Ovary (tissue), 9 donors: Measurements from ENCODE around the gene RHBDD3. TPM values are rescaled to one million over a fixed set of nuclear protein-coding genes. Genes with fewer than 3 reads are reported as not detected.

Source experiments
- DNase-seq, 5 donors: peaks; one replicate each; pipeline ENCODE4 v3.0.0-alpha.2; 2019 to 2020
- H3K27ac ChIP-seq, 2 donors: fragments of 200-600 bp; one replicate each; pipeline versions ENCODE4 v1.5.1 to v1.8.0; 2019 to 2022
- H3K27me3 ChIP-seq: fragments of 200-600 bp; one replicate; pipeline ENCODE4 v1.8.0; 2022
- H3K36me3 ChIP-seq: fragments of 200-600 bp; sonication (generic); one replicate; pipeline ENCODE4 v1.5.1; 2019
- H3K4me1 ChIP-seq: one replicate; pipeline ENCODE4 v1.8.1; 2013; ENCODE audit warnings: mild to moderate bottlenecking, moderate library complexity; ENCODE audit not compliant: insufficient read depth
- H3K4me3 ChIP-seq: fragments of 200-600 bp; sonication (generic); one replicate; pipeline ENCODE4 v1.5.1; 2017
- H3K9me3 ChIP-seq, 2 donors: fragments of 200-600 bp in 1 of 2; sonication (generic) in 1 of 2; one replicate each; pipeline versions ENCODE4 v1.5.1 to v1.8.1; 2013 to 2019; ENCODE audit warnings: mild to moderate bottlenecking in 1 of 2, moderate library complexity in 1 of 2
- CTCF ChIP-seq, 3 donors: fragments of 450-650 bp in 2 of 3; fragments of 200-600 bp in 1 of 3; IDR thresholded peaks; one replicate each; pipeline versions ENCODE4 v1.5.1 to v1.8.0; 2016 to 2022; ENCODE audit warnings: antibody characterized with exemption in 3 of 3, mild to moderate bottlenecking in 1 of 3
- EP300 ChIP-seq: sonication (generic); formaldehyde crosslinking; IDR thresholded peaks from one replicate; pipeline ENCODE4 v1.6.1; 2017; ENCODE audit warnings: antibody characterized with exemption
- POLR2A ChIP-seq: fragments of 450-650 bp; IDR thresholded peaks from one replicate; pipeline ENCODE4 v1.6.1; 2017; ENCODE audit warnings: antibody characterized with exemption, mild to moderate bottlenecking, moderate library complexity
- WGBS, 3 donors: extraction: QIAGEN DNeasy Blood & Tissue Kit in 1 of 3; methylation state at CpG; one replicate each; pipeline versions ENCODE4 v1.1.5 to v1.1.7; 2013 to 2017; 5-methylcytosine and 5-hydroxymethylcytosine counted together
- intact Hi-C, 4 donors: fragments of 100-400 bp; cut with DNase I; formaldehyde crosslinking; loops; one replicate each; pipeline versions ENCODE4 v1.11.0 to v1.15.1; 2022 to 2023
- polyA plus RNA-seq, 2 donors: library from polyadenylated mRNA; stranded (reverse); fragments of 200-250 nt in 1 of 2; fragments of 350-450 nt in 1 of 2; fragmentation: Illumina TruSeq in 1 of 2; extraction: RNeasy Lipid Tissue Mini Kit (QIAGEN cat#74804) in 1 of 2; gene quantifications; one replicate each; pipeline ENCODE4 v1.2.3, GENCODE V29; 2013 to 2014
- total RNA-seq, 7 donors: library from RNA; depleted of rRNA in 2 of 7; stranded (reverse); fragments of >200 nt in 2 of 7; fragmentation: NEBNext Ultra II Directional in 3 of 7; extraction: Animal tissue kit (Norgen Biotek cat#: 25700) in 3 of 7; gene quantifications; one replicate each; pipeline versions ENCODE4 v1.1.0 to v1.2.4, GENCODE V29; 2016 to 2023
- donor health status: DM: no; HTN: no; CAD: no; lungs with moderate emphysema.
- donor health status: DM: no; HTN: no; CAD: no.
- donor health status: Bipolar disorder and iron deficiency.
- donor health status: DM: yes; HTN: yes; CAD: no.
- donor health status: DM: no; HTN: no; CAD: no.
- donor health status: DM: yes; HTN: yes; CAD: no.

The RHBDD3 gene
- total and polyA plus RNA-seq, 9 donors: 4.2 to 26.8 (median 19.4) TPM

- Histone ChIP-seq H3K4me3 (peak overlapping the region; percentile 98), H3K36me3 (no peaks in the 10 kb centered on the region), H3K27me3 (no peaks in the 10 kb centered on the region), H3K9me3 (no peaks in the 10 kb centered on the region), H3K27ac (peak overlapping the region; percentile 84 to 99), H3K4me1 (peaks cover 11% of the 10 kb centered on the region)
- no peak for TF ChIP-seq POLR2A
- no peak for TF ChIP-seq CTCF (IDR thresholded peaks at IDR 0.05)
- TF ChIP-seq EP300: no peak
- DNase-seq: peak in 1 of 5 donors; percentile 27
- WGBS, 3 donors: 11 to 12% (median 11%) methylated on average over 12 to 13 of the region's 13 CpGs
- intact Hi-C loops: no loop called here
Measured at GRCh38 chr22:29266564-29267461, 968 bp downstream of the RHBDD3 start.

- DNase-seq: peak in 4 of 5 donors; percentile 27 to 61 (median 34)
- H3K4me1 ChIP-seq: peaks cover 9% of the 10 kb centered on the region
- no peaks in the 10 kb centered on the region for H3K9me3 ChIP-seq
- H3K36me3 ChIP-seq: no peaks in the 10 kb centered on the region
- intact Hi-C loops: no loop called here
- no peaks in the 10 kb centered on the region for H3K27me3 ChIP-seq
- no peak overlapping the region for H3K27ac ChIP-seq
- WGBS, 3 donors: 34 to 41% (median 34%) methylated on average over 4 of the region's 4 CpGs
- H3K4me3 ChIP-seq: no peak overlapping the region
- no peak for TF ChIP-seq CTCF (IDR thresholded peaks at IDR 0.05)
- TF ChIP-seq EP300: no peak
- no peak for TF ChIP-seq POLR2A
Measured at GRCh38 chr22:29265929-29266328, 1.9 kb downstream of the RHBDD3 start.

- Histone ChIP-seq H3K9me3 (no peaks in the 10 kb centered on the region), H3K27ac (no peak overlapping the region), H3K4me1 (peaks cover 7% of the 10 kb centered on the region), H3K27me3 (no peaks in the 10 kb centered on the region), H3K36me3 (no peaks in the 10 kb centered on the region), H3K4me3 (no peak overlapping the region)
- intact Hi-C loops: no loop called here
- WGBS, 3 donors: 79 to 83% (median 81%) methylated on average over 7 of the region's 7 CpGs
- peak in 1 of 5 donors; percentile 23 for DNase-seq
- TF ChIP-seq EP300 (no peak), POLR2A (no peak), CTCF (IDR thresholded peaks at IDR 0.05) (no peak)
Measured at GRCh38 chr22:29265305-29265704, 2.5 kb downstream of the RHBDD3 start.

- TF ChIP-seq POLR2A: no peak
- no peak for TF ChIP-seq CTCF (IDR thresholded peaks at IDR 0.05)
- TF ChIP-seq EP300: no peak
- H3K4me1 ChIP-seq: peaks cover 7% of the 10 kb centered on the region
- H3K27ac ChIP-seq: no peak overlapping the region
- no peak overlapping the region for H3K4me3 ChIP-seq
- peak in 1 of 5 donors; percentile 16 for DNase-seq
- 72 to 89% (median 82%) methylated on average over 11 to 14 of the region's 14 CpGs for WGBS, 3 donors
- intact Hi-C loops: no loop called here
- no peaks in the 10 kb centered on the region for H3K36me3 ChIP-seq
- no peaks in the 10 kb centered on the region for H3K27me3 ChIP-seq
- H3K9me3 ChIP-seq: no peaks in the 10 kb centered on the region
Measured at GRCh38 chr22:29263791-29264276, 3.9 kb downstream of the RHBDD3 start.
